Activated T-cell treated with anti-CD3 and anti-CD28 coated beads for 24 hours (primary cell): ENCODE measurements around the gene ITGA2B.
"Not testable (repeated sequence)": the region's sequence is repeated elsewhere in the genome, so short reads cannot be mapped to it uniquely, and the experiment has no call there.

Experiments used
- DNase-seq: peaks from one replicate; pipeline ENCODE4 v3.0.0-alpha.2; 2020; ENCODE audit warnings: low read depth

The ITGA2B gene

GRCh38 chr17:44368391-44369243 is 20.8 kb downstream of the ITGA2B start:
- not testable (repeated sequence) for DNase-seq

GRCh38 chr17:44367231-44367979 is 22.0 kb downstream of the ITGA2B start:
- no peak for DNase-seq

- DNase-seq = not testable (repeated sequence)
Observed at GRCh38 chr17:44365051-44365450, 24.4 kb downstream of the ITGA2B start.

- DNase-seq = peak; percentile 44
Observed at GRCh38 chr17:44363613-44364159, 25.8 kb downstream of the ITGA2B start, which contains the start of gene FAM171A2. TSS of gene FAM171A2 (minus strand) at chr17:44363853. CDS start at chr17:44363714, 139 bp downstream.

GRCh38 chr17:44362949-44363612 is 26.4 kb downstream of the ITGA2B start:
- no peak for DNase-seq

- no peak for DNase-seq
Observed at GRCh38 chr17:44362459-44362948, 26.9 kb downstream of the ITGA2B start.

GRCh38 chr17:44361292-44362260 is 27.9 kb downstream of the ITGA2B start:
- DNase-seq = no peak

- DNase-seq = no peak
Observed at GRCh38 chr17:44360826-44361225, 28.6 kb downstream of the ITGA2B start.

- DNase-seq = no peak
Observed at GRCh38 chr17:44360144-44360533, 29.3 kb downstream of the ITGA2B start.

- DNase-seq = no peak
Observed at GRCh38 chr17:44359458-44360143, 29.8 kb downstream of the ITGA2B start.

- no peak for DNase-seq
Observed at GRCh38 chr17:44359006-44359405, 30.4 kb downstream of the ITGA2B start.

GRCh38 chr17:44358066-44358465 is 31.4 kb downstream of the ITGA2B start:
- DNase-seq = no peak

GRCh38 chr17:44356241-44356640 is 33.2 kb downstream of the ITGA2B start:
- DNase-seq = no peak

- DNase-seq = no peak
Observed at GRCh38 chr17:44355642-44356099, 33.8 kb downstream of the ITGA2B start.

- DNase-seq = no peak
Observed at GRCh38 chr17:44354582-44355561, 34.6 kb downstream of the ITGA2B start.

GRCh38 chr17:44353672-44354331 is 35.6 kb downstream of the ITGA2B start:
- no peak for DNase-seq

- no peak for DNase-seq
Observed at GRCh38 chr17:44352828-44353671, 36.4 kb downstream of the ITGA2B start.
